Activated T-cell treated with anti-CD3 and anti-CD28 coated beads, Interleukin-2, amount 50 U/mL, for 48 hours (primary cell): Measurements from ENCODE around the gene PAGE3.

ENCODE experiments used
- DNase-seq, 2 experiments: peaks; one replicate each; pipeline ENCODE4 v3.0.0-alpha.2; 2020

PAGE3 gene

GRCh38 chrX:55264816-55265215, at the start of gene PAGE3:
Gene PAGE3 (minus strand): TSS chrX:55264916. CDS start chrX:55263903, 1,013 bp downstream.
- DNase-seq, result no peak

GRCh38 chrX:55312655-55313054, 47.9 kb upstream of the PAGE3 start:
- no peak for DNase-seq

- DNase-seq, result no peak
Observed at GRCh38 chrX:55290963-55291362, 26.2 kb upstream of the PAGE3 start.

- no peak for DNase-seq
Observed at GRCh38 chrX:55279832-55280231, 15.1 kb upstream of the PAGE3 start.

- no peak for DNase-seq
Observed at GRCh38 chrX:55260806-55261205, 3.9 kb downstream of the PAGE3 start.

GRCh38 chrX:55253528-55253927, 11.2 kb downstream of the PAGE3 start:
- DNase-seq, result no peak

- DNase-seq, result no peak
Observed at GRCh38 chrX:55240788-55241340, 23.9 kb downstream of the PAGE3 start.

GRCh38 chrX:55220119-55220794, 44.5 kb downstream of the PAGE3 start, which contains the start of gene PAGE5:
Gene PAGE5 (plus strand): TSS chrX:55220346. CDS start chrX:55221383, 1,037 bp downstream.
- DNase-seq, result no peak

GRCh38 chrX:55213381-55213780, 51.3 kb downstream of the PAGE3 start:
- no peak for DNase-seq

GRCh38 chrX:55210931-55211677, 53.6 kb downstream of the PAGE3 start:
- no peak for DNase-seq
